ENCODE results near the gene ANKRD30B. TPM values are rescaled to one million over a fixed set of nuclear protein-coding genes. Genes with fewer than 3 reads are reported as not detected.

ANKRD30B gene
- total and polyA plus RNA-seq, 2 of the 8 experiments (the other 6 are each of a cell fraction or from before 2014, with no cell fraction given) = not detected

DNA sequence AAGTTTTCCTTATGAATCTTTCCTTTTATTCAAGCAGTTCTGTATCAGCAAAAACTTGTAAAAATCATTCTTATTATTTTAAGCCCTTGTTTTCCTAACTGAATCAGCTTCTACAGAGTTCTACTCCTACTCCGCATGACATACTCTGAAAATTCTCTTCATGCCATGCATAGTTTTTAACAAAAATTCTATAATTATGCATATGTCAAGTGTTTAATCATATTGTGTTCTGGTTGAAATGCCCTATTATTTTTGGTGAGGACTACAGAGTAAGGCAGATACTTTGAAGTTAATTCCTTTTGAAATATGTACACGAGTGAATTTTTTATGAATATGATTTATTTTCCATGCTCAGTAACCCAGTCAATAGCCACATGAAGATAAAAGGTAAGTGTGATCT lies 28.8 kb downstream of the ANKRD30B start:
- Histone ChIP-seq H3K36me3 (ENCODE audit: control insufficient read depth in 2 of 4, insufficient read depth in 4 of 4, low read length in 3 of 4) (no peaks in the 10 kb centered on the region), H3K9ac (replicated peaks in 1 of 4; ENCODE audit: extremely low read depth in 1 of 4, low read depth in 3 of 4, low read length in 3 of 4) (no peak overlapping the region), H2AFZ (ENCODE audit: low read length) (no peak overlapping the region), H3K4me1 (replicated peaks in 1 of 4; ENCODE audit: control insufficient read depth in 3 of 4, insufficient read depth in 4 of 4, low read length in 3 of 4) (no peaks in the 10 kb centered on the region), H3K9me3 (ENCODE audit: insufficient read depth in 2 of 2, low read depth in 1 of 2, low read length in 1 of 2) (peaks cover 32 to 34% of the 10 kb centered on the region in 2 experiments), H3K56ac (replicated peaks; ENCODE audit: insufficient read length, low read depth, low read length) (no peak overlapping the region), H3K79me1 (ENCODE audit: low read depth, low read length) (no peaks in the 10 kb centered on the region), H3K27ac (ENCODE audit: low read depth, low read length) (no peak overlapping the region), H3K23me2 (ENCODE audit: low read depth, low read length) (no peaks in the 10 kb centered on the region), H3K4ac (replicated peaks; ENCODE audit: insufficient read length, low read depth, low read length) (no peak overlapping the region), H2BK5ac (ENCODE audit: low read depth, low read length) (no peak overlapping the region), H4K91ac (replicated peaks; ENCODE audit: insufficient read length, low read length) (no peak overlapping the region), H4K5ac (ENCODE audit: insufficient read length, low read depth, low read length) (no peak overlapping the region), H2AK5ac (ENCODE audit: low read depth, low read length) (no peak overlapping the region), H3K27me3 (replicated peaks in 1 of 4; ENCODE audit: control insufficient read depth in 3 of 4, extremely low read depth in 1 of 4, insufficient read depth in 3 of 4, low read length in 3 of 4) (no peaks in the 10 kb centered on the region), H3K4me3 (ENCODE audit: extremely low read depth in 1 of 4, insufficient read depth in 2 of 4, low read depth in 3 of 4, low read length in 4 of 4) (no peak overlapping the region), H3K18ac (ENCODE audit: extremely low read depth, low read length) (no peak overlapping the region), H4K20me1 (replicated peaks in 1 of 2; ENCODE audit: control insufficient read depth in 1 of 2, insufficient read depth in 2 of 2, low read length in 2 of 2) (no peaks in the 10 kb centered on the region), H3K14ac (ENCODE audit: insufficient read length) (no peak overlapping the region), H3K4me2 (ENCODE audit: insufficient read depth in 1 of 2, low read depth in 2 of 2, low read length in 2 of 2) (no peak overlapping the region), H3K79me2 (ENCODE audit: control insufficient read depth in 1 of 2, insufficient read depth in 2 of 2, low read length in 2 of 2) (no peaks in the 10 kb centered on the region), H3K23ac (ENCODE audit: insufficient read length) (no peak overlapping the region), H2BK20ac (ENCODE audit: low read length) (no peak overlapping the region), H2BK15ac (ENCODE audit: low read length) (no peak overlapping the region), H2BK120ac (replicated peaks; ENCODE audit: low read depth, low read length) (no peak overlapping the region), H4K8ac (ENCODE audit: extremely low read depth, insufficient read depth, low read length) (no peak overlapping the region), H2BK12ac (ENCODE audit: low read depth, low read length) (no peak overlapping the region)
- WGBS, 2 experiments (ENCODE audit: extremely low coverage in 1 of 2, insufficient coverage in 1 of 2, insufficient read length in 1 of 2, insufficient replicate concordance in 2 of 2, low coverage in 1 of 2, low lambda C conversion rate in 2 of 2, missing lambda C conversion rate in 1 of 2) = 90% methylated on average over 2 of the region's 2 CpGs; no CpG with 5 or more reads in 1 of the 2 experiments
- DNase-seq (ENCODE audit: low read depth in 1 of 2, low spot score in 2 of 2) (no peak), FAIRE-seq (no peak)
- ChIA-PET POLR2A (ENCODE audit: partially characterized antibody) (no interaction called here), CTCF (ENCODE audit: partially characterized antibody) (no interaction called here)
- TF ChIP-seq RBBP5 (IDR thresholded peaks at IDR 0.05; ENCODE audit: borderline replicate concordance, low read depth, low read length) (no peak), ZNF274 (IDR thresholded peaks at IDR 0.05; ENCODE audit: borderline replicate concordance, extremely low read depth, low read length) (no peak), RAD21 (IDR thresholded peaks at IDR 0.05 in 1 of 2, conservative IDR thresholded peaks at IDR 0.05 in 1 of 2; ENCODE audit: low read depth in 2 of 2, low read length in 2 of 2) (no peak), BACH1 (IDR thresholded peaks at IDR 0.05; ENCODE audit: low read length) (no peak), SIX5 (IDR thresholded peaks at IDR 0.05; ENCODE audit: low read depth, low read length) (no peak)
- TF ChIP-seq, protein P1, sequence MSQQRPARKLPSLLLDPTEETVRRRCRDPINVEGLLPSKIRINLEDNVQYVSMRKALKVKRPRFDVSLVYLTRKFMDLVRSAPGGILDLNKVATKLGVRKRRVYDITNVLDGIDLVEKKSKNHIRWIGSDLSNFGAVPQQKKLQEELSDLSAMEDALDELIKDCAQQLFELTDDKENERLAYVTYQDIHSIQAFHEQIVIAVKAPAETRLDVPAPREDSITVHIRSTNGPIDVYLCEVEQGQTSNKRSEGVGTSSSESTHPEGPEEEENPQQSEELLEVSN (IDR thresholded peaks at IDR 0.05) = no peak
